Thyroid gland (tissue), 4 donors: ENCODE data around the gene RRP12. TPM values are rescaled to one million over a fixed set of nuclear protein-coding genes. Genes with fewer than 3 reads are reported as not detected.

Source experiments
- DNase-seq, 2 donors: peaks; one replicate each; pipeline ENCODE4 v3.0.0-alpha.2; 2019
- H3K27ac ChIP-seq, 3 donors: fragments of 200-600 bp; sonication (generic); 1 replicate in 2 of 3; 2 replicates in 1 of 3; pipeline ENCODE4 v1.5.1; 2016 to 2019; ENCODE audit warnings: mild to moderate bottlenecking in 1 of 3, moderate library complexity in 1 of 3
- H3K27me3 ChIP-seq: fragments of 200-600 bp; sonication (generic); one replicate; pipeline ENCODE4 v1.5.1; 2019
- H3K36me3 ChIP-seq, 2 donors: fragments of 200-600 bp; sonication (generic); one replicate each; pipeline ENCODE4 v1.5.1; 2016 to 2019
- H3K4me1 ChIP-seq, 2 donors: fragments of 200-600 bp; sonication (generic); one replicate each; pipeline ENCODE4 v1.5.1; 2017 to 2019
- H3K4me3 ChIP-seq, 3 donors: fragments of 200-600 bp; sonication (generic); replicated peaks in 1 of 3; 1 replicate in 2 of 3; 2 replicates in 1 of 3; pipeline ENCODE4 v1.5.1; 2016; ENCODE audit warnings: mild to moderate bottlenecking in 1 of 3
- H3K9me3 ChIP-seq: fragments of 200-600 bp; sonication (generic); one replicate; pipeline ENCODE4 v1.5.1; 2017
- CTCF ChIP-seq, 6 experiments: fragments of 200-600 bp in 3 of 6; fragments of 450-650 bp in 3 of 6; sonication (generic) in 3 of 6; IDR thresholded peaks; one replicate each; pipeline ENCODE4 v1.5.1; 2016 to 2019; ENCODE audit warnings: antibody characterized with exemption in 6 of 6, mild to moderate bottlenecking in 2 of 6, inconsistent platforms in 1 of 6, moderate library complexity in 1 of 6
- POLR2A ChIP-seq, 2 donors: fragments of 450-650 bp; IDR thresholded peaks; one replicate each; pipeline ENCODE4 v1.6.1; 2017; ENCODE audit warnings: antibody characterized with exemption in 2 of 2, mild to moderate bottlenecking in 2 of 2, moderate library complexity in 1 of 2
- WGBS, 2 donors: methylation state at CpG; one replicate each; pipeline ENCODE4 v1.1.5; 2017; 5-methylcytosine and 5-hydroxymethylcytosine counted together
- intact Hi-C: fragments of 100-400 bp; cut with DNase I; formaldehyde crosslinking; loops from one replicate; pipeline ENCODE4 v1.15.1; 2023
- total RNA-seq, 4 donors: library from RNA; depleted of rRNA; stranded (reverse); fragments of >200 nt; gene quantifications; one replicate each; pipeline ENCODE4 v1.2.3, GENCODE V29; 2016

RRP12 gene
- total RNA-seq, 4 donors from 2014 or later: 8.3 to 27.4 (median 15.0) TPM

- TF ChIP-seq CTCF (IDR thresholded peaks at IDR 0.05) (no peak), POLR2A (IDR thresholded peaks at IDR 0.05) (no peak)
- Histone ChIP-seq H3K36me3 (no peaks in the 10 kb centered on the region), H3K4me1 (peaks cover 6 to 23% of the 10 kb centered on the region in 2 donors), H3K4me3 (no peak overlapping the region), H3K9me3 (no peaks in the 10 kb centered on the region), H3K27ac (no peak overlapping the region), H3K27me3 (no peaks in the 10 kb centered on the region)
- DNase-seq: no peak
- 67 to 80% methylated on average over 9 of the region's 9 CpGs for WGBS, 2 donors
- intact Hi-C loops: no loop called here
Observed at GRCh38 chr10:97325754-97326153, 75.4 kb downstream of the RRP12 start.

GRCh38 chr10:97323501-97323900, 77.6 kb downstream of the RRP12 start:
- Histone ChIP-seq H3K4me1 (peaks cover 15 to 18% of the 10 kb centered on the region in 2 donors), H3K36me3 (no peaks in the 10 kb centered on the region), H3K4me3 (no peak overlapping the region), H3K27me3 (no peaks in the 10 kb centered on the region), H3K27ac (no peak overlapping the region), H3K9me3 (no peaks in the 10 kb centered on the region)
- WGBS, 2 donors: 76 to 91% methylated on average over 4 of the region's 4 CpGs
- DNase-seq: no peak
- intact Hi-C loops: no loop called here
- TF ChIP-seq POLR2A (IDR thresholded peaks at IDR 0.05): no peak
- no peak for TF ChIP-seq CTCF (IDR thresholded peaks at IDR 0.05)

- intact Hi-C loops: no loop called here
Observed at GRCh38 chr10:97321804-97322190, 79.3 kb downstream of the RRP12 start.

GRCh38 chr10:97321032-97321803, 79.9 kb downstream of the RRP12 start:
- WGBS, 2 donors: 27 to 48% methylated on average over 12 to 37 of the region's 38 CpGs
- Histone ChIP-seq H3K27me3 (no peaks in the 10 kb centered on the region), H3K27ac (no peak overlapping the region), H3K4me3 (peak overlapping the region in 1 of 3 donors; percentile 15), H3K4me1 (peaks cover 13 to 17% of the 10 kb centered on the region in 2 donors), H3K36me3 (no peaks in the 10 kb centered on the region), H3K9me3 (no peaks in the 10 kb centered on the region)
- intact Hi-C loops: no loop called here
- TF ChIP-seq POLR2A (IDR thresholded peaks at IDR 0.05): no peak
- TF ChIP-seq CTCF (IDR thresholded peaks at IDR 0.05): no peak
- DNase-seq: peak; percentile 23 to 28

More at GRCh38 chr10:97321804-97322190, 79.3 kb downstream of the RRP12 start:
- 84 to 89% methylated on average over 3 of the region's 3 CpGs for WGBS, 2 donors
- Histone ChIP-seq H3K36me3 (no peaks in the 10 kb centered on the region), H3K4me1 (peaks cover 13 to 17% of the 10 kb centered on the region in 2 donors), H3K27ac (no peak overlapping the region), H3K27me3 (no peaks in the 10 kb centered on the region), H3K9me3 (no peaks in the 10 kb centered on the region), H3K4me3 (no peak overlapping the region)
- TF ChIP-seq CTCF (IDR thresholded peaks at IDR 0.05): no peak
- no peak for TF ChIP-seq POLR2A (IDR thresholded peaks at IDR 0.05)
- no peak for DNase-seq

GRCh38 chr10:97320480-97321031, 80.6 kb downstream of the RRP12 start:
- DNase-seq: peak; percentile 7 to 17
- intact Hi-C loops: no loop called here
- H3K36me3 ChIP-seq: no peaks in the 10 kb centered on the region
- peaks cover 13 to 17% of the 10 kb centered on the region in 2 donors for H3K4me1 ChIP-seq
- TF ChIP-seq POLR2A (IDR thresholded peaks at IDR 0.05) (no peak), CTCF (IDR thresholded peaks at IDR 0.05) (no peak)
- H3K27me3 ChIP-seq: no peaks in the 10 kb centered on the region
- 37 to 38% methylated on average over 10 to 24 of the region's 24 CpGs for WGBS, 2 donors
- no peaks in the 10 kb centered on the region for H3K9me3 ChIP-seq
- no peak overlapping the region for H3K27ac ChIP-seq
- peak overlapping the region in 1 of 3 donors; percentile 87 for H3K4me3 ChIP-seq
